Kidney (tissue), 14 donors: Measurements from ENCODE around the gene SH3PXD2A. TPM values are rescaled to one million over a fixed set of nuclear protein-coding genes. Genes with fewer than 3 reads are reported as not detected.

Experiments used
- DNase-seq, 5 donors: peaks; one replicate each; pipeline ENCODE4 v3.0.0-alpha.2; 2013 to 2020
- FAIRE-seq: peaks from 2 replicates; lab custom pipeline; 2012; peaks lifted over from hg19 to GRCh38; lab: Jason Lieb, UNC
- H3K27ac ChIP-seq, 2 donors: one replicate each; pipeline ENCODE4 v1.7.0; 2013; ENCODE audit warnings: low read depth in 2 of 2, low read length in 2 of 2, inconsistent platforms in 1 of 2
- H3K27me3 ChIP-seq: one replicate; pipeline ENCODE4 v1.7.1; 2013; ENCODE audit warnings: low read length, inconsistent platforms; ENCODE audit not compliant: control insufficient read depth, insufficient read depth
- H3K36me3 ChIP-seq, 3 donors: one replicate each; pipeline versions ENCODE4 v1.7.0 to v1.7.1; 2013; ENCODE audit warnings: low read length in 3 of 3, control low read depth in 1 of 3, inconsistent platforms in 1 of 3; ENCODE audit not compliant: insufficient read depth in 3 of 3, control insufficient read depth in 2 of 3
- H3K4me1 ChIP-seq, 3 donors: one replicate each; pipeline versions ENCODE4 v1.7.0 to v1.7.1; 2013; ENCODE audit warnings: low read length in 3 of 3, inconsistent platforms in 1 of 3, low read depth in 1 of 3; ENCODE audit not compliant: control insufficient read depth in 2 of 3, insufficient read depth in 2 of 3
- H3K4me3 ChIP-seq, 3 donors: one replicate each; pipeline versions ENCODE4 v1.7.0 to v1.8.1; 2013; ENCODE audit warnings: low read length in 3 of 3, control low read depth in 1 of 3, inconsistent platforms in 1 of 3
- H3K9ac ChIP-seq, 3 donors: one replicate each; pipeline versions ENCODE4 v1.7.0 to v1.7.1; 2013; ENCODE audit warnings: low read length in 3 of 3, control low read depth in 1 of 3, inconsistent platforms in 1 of 3
- H3K9me3 ChIP-seq, 3 donors: one replicate each; pipeline versions ENCODE4 v1.7.0 to v1.7.1; 2013; ENCODE audit warnings: low read length in 3 of 3, control low read depth in 1 of 3, inconsistent platforms in 1 of 3; ENCODE audit not compliant: control insufficient read depth in 2 of 3, insufficient read depth in 1 of 3
- intact Hi-C: fragments of 100-400 bp; cut with DNase I; formaldehyde crosslinking; loops from one replicate; pipeline ENCODE4 v1.11.1; 2022
- polyA plus RNA-seq: library from polyadenylated mRNA; stranded (reverse); fragments of 350-450 nt; fragmentation: Illumina TruSeq; extraction: RNeasy Lipid Tissue Mini Kit (QIAGEN cat#74804); gene quantifications from one replicate; pipeline ENCODE4 v1.2.3, GENCODE V29; 2014; ENCODE audit warnings: low read depth, low replicate concordance; ENCODE audit not compliant: insufficient read depth
- total RNA-seq: library from RNA; stranded (reverse); fragmentation: NEBNext Ultra II Directional; extraction: Animal tissue kit (Norgen Biotek cat#: 25700); gene quantifications from one replicate; pipeline ENCODE4 v1.2.1, GENCODE V29; 2021
- TF ChIP-seq, protein P1 (sequence below): IDR thresholded peaks from 3 replicates; pipeline ENCODE4 v1.5.1; 2012; ENCODE audit warnings: mild to moderate bottlenecking, moderate library complexity, borderline replicate concordance; ENCODE audit not compliant: insufficient read depth; ENCODE audit errors: extremely low read depth
- donor health status: control.
- donor health status: control.
- donor health status: control.
- donor health status: control.
- donor health status: control.
- donor health status: DM: yes; HTN: yes; CAD: no.
- donor health status: Normal renal cell carcinoma (clear cell type).

The SH3PXD2A gene
- total and polyA plus RNA-seq, 2 donors from 2014 or later, result 2.4 to 20.1 TPM

GRCh38 chr10:103695584-103696005, 159.8 kb downstream of the SH3PXD2A start:
- intact Hi-C loops, result no loop called here
- Histone ChIP-seq H3K9me3 (no peaks in the 10 kb centered on the region), H3K36me3 (no peaks in the 10 kb centered on the region), H3K27me3 (peaks cover 6% of the 10 kb centered on the region), H3K4me3 (no peak overlapping the region), H3K4me1 (peaks cover 0 to 11% (median 0%) of the 10 kb centered on the region in 3 donors), H3K9ac (no peak overlapping the region), H3K27ac (no peak overlapping the region)
- FAIRE-seq, result no peak
- no peak for DNase-seq
- TF ChIP-seq, protein P1, sequence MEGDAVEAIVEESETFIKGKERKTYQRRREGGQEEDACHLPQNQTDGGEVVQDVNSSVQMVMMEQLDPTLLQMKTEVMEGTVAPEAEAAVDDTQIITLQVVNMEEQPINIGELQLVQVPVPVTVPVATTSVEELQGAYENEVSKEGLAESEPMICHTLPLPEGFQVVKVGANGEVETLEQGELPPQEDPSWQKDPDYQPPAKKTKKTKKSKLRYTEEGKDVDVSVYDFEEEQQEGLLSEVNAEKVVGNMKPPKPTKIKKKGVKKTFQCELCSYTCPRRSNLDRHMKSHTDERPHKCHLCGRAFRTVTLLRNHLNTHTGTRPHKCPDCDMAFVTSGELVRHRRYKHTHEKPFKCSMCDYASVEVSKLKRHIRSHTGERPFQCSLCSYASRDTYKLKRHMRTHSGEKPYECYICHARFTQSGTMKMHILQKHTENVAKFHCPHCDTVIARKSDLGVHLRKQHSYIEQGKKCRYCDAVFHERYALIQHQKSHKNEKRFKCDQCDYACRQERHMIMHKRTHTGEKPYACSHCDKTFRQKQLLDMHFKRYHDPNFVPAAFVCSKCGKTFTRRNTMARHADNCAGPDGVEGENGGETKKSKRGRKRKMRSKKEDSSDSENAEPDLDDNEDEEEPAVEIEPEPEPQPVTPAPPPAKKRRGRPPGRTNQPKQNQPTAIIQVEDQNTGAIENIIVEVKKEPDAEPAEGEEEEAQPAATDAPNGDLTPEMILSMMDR, result no peak

- Histone ChIP-seq H3K9me3 (no peaks in the 10 kb centered on the region), H3K36me3 (no peaks in the 10 kb centered on the region), H3K27ac (no peak overlapping the region), H3K27me3 (peaks cover 6% of the 10 kb centered on the region), H3K4me3 (no peak overlapping the region), H3K9ac (no peak overlapping the region), H3K4me1 (peaks cover 0 to 11% (median 0%) of the 10 kb centered on the region in 3 donors)
- DNase-seq (no peak), FAIRE-seq (no peak)
- intact Hi-C loops, result no loop called here
- TF ChIP-seq, protein P1, result no peak
Measured at GRCh38 chr10:103693812-103694205, 161.6 kb downstream of the SH3PXD2A start.

DNA sequence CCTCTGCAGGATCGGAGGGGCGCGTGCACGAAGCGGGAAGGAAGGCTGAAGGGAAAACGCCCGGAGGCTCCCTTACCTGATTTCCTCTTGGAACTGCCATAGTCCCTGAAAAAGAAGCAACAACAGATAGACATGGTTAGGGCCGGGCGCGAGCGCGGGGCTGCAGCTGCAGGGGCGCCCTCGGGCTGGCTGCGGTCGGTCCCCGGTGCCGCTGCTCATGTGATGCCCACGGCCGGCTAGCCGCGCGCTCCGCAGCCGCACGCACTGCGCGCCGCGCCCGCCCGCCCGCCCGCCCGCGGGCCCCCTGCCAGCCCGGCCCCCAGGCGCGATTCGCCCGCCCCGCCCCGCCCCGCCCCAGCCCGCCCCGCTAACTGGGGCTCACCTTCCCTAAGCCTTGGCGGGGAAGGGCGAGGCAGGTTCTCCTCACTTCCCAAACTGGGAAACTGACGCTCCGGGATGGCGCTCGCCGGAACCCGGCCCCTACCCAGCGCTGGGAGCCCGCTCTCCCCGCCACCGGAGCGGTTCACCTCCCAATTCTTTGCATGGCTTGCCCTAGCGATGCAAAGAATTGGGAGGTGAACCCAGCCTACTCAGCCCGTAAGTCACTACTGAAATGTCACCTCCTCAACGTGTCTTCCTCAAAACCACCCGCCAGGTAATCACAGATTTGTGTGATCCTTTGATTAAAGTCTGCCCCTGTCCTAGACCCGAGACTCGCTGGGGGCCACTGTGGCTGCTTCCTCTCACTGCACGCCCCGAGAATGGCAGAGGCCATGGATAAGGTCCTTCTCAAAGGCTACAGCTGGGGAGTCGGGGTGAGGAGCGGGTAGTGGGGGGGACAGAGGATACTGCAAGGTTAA, 162.2 kb downstream of the SH3PXD2A start:
- no peak for FAIRE-seq
- intact Hi-C loops, result no loop called here
- H3K27me3 ChIP-seq, result peaks cover 6% of the 10 kb centered on the region
- peak in 2 of 5 donors; percentile 44 to 57 for DNase-seq
- H3K27ac ChIP-seq, result no peak overlapping the region
- no peaks in the 10 kb centered on the region for H3K36me3 ChIP-seq
- TF ChIP-seq, protein P1, result no peak
- no peak overlapping the region for H3K9ac ChIP-seq
- peak overlapping the region in 1 of 3 donors; percentile 22 for H3K4me3 ChIP-seq
- H3K4me1 ChIP-seq, result peaks cover 3 to 11% (median 3%) of the 10 kb centered on the region in 3 donors
- no peaks in the 10 kb centered on the region for H3K9me3 ChIP-seq
